SU-DHL-6 (cell line): ENCODE measurements around the gene TMIGD1.
"Not testable (repeated sequence)": the region's sequence is repeated elsewhere in the genome, so short reads cannot be mapped to it uniquely, and the experiment has no call there.

Source experiments
- H2AFZ ChIP-seq: fragments of 200-600 bp; sonication (generic); 2 replicates; pipeline ENCODE4 v1.6.1; 2014; ENCODE audit warnings: low read depth, mild to moderate bottlenecking, moderate library complexity, mixed read lengths, antibody characterized with exemption, low read length; ENCODE audit not compliant: severe bottlenecking
- H3F3A ChIP-seq: fragments of 200-600 bp; shearing (Covaris generic); 2 replicates; pipeline ENCODE4 v1.6.0; 2016; ENCODE audit warnings: antibody characterized with exemption, mild to moderate bottlenecking; ENCODE audit not compliant: insufficient read depth
- H3K27ac ChIP-seq: fragments of 200-600 bp; sonication (generic); 2 replicates; pipeline ENCODE4 v1.5.1; 2016; ENCODE audit warnings: low read depth, mild to moderate bottlenecking, low read length, moderate library complexity, mixed read lengths
- H3K27me3 ChIP-seq: fragments of 200-600 bp; sonication (generic), shearing (Covaris generic); 2 replicates; pipeline ENCODE4 v1.6.0; 2014; ENCODE audit warnings: mild to moderate bottlenecking, low read length
- H3K36me3 ChIP-seq: fragments of 200-600 bp; sonication (generic); 2 replicates; pipeline ENCODE4 v1.6.1; 2014; ENCODE audit warnings: mild to moderate bottlenecking, low read length, mixed read lengths
- H3K4me2 ChIP-seq: fragments of 300-600, 200-600 bp; shearing (Covaris generic), sonication (generic); 2 replicates; pipeline ENCODE4 v1.6.0; 2014; ENCODE audit warnings: low read length, low read depth, mild to moderate bottlenecking; ENCODE audit not compliant: poor library complexity, severe bottlenecking
- H3K4me3 ChIP-seq: fragments of 200-600 bp; sonication (generic); 2 replicates; pipeline ENCODE4 v1.5.1; 2014; ENCODE audit warnings: antibody characterized with exemption, low read length, mild to moderate bottlenecking, mixed read lengths; ENCODE audit not compliant: insufficient read depth, poor library complexity, severe bottlenecking
- H3K79me2 ChIP-seq: fragments of 200-600 bp; sonication (generic); 2 replicates; pipeline ENCODE4 v1.6.1; 2014; ENCODE audit warnings: mild to moderate bottlenecking, low read length, moderate library complexity; ENCODE audit not compliant: insufficient read depth
- H3K9ac ChIP-seq: fragments of 200-600 bp; sonication (generic); 2 replicates; pipeline ENCODE4 v1.7.0; 2014; ENCODE audit warnings: mild to moderate bottlenecking, low read length
- H3K9me2 ChIP-seq: fragments of 200-600 bp; sonication (generic); replicated peaks from 2 replicates; pipeline ENCODE4 v1.6.1; 2014; ENCODE audit warnings: low read length; ENCODE audit not compliant: insufficient read depth
- H3K9me3 ChIP-seq: fragments of 200-600 bp; sonication (generic); 2 replicates; pipeline ENCODE4 v1.6.1; 2014; ENCODE audit warnings: low read length, mixed read lengths; ENCODE audit not compliant: insufficient read depth
- H4K20me1 ChIP-seq: fragments of 200-600 bp; sonication (generic); 2 replicates; pipeline ENCODE4 v1.6.1; 2014; ENCODE audit warnings: low read depth, mild to moderate bottlenecking, antibody characterized with exemption, low read length, moderate library complexity, mixed read lengths
- CTCF ChIP-seq: fragments of 200-600 bp; sonication (generic); IDR thresholded peaks from one replicate; pipeline ENCODE4 v1.5.1; 2017; ENCODE audit warnings: antibody characterized with exemption, mild to moderate bottlenecking, low read length, moderate library complexity; ENCODE audit not compliant: insufficient read depth, poor library complexity, severe bottlenecking
- EZH2phosphoT487 ChIP-seq: fragments of 200-600 bp; sonication (generic), shearing (Covaris generic); conservative IDR thresholded peaks from 2 replicates; pipeline ENCODE4 v1.6.1; 2018; ENCODE audit warnings: mild to moderate bottlenecking, antibody characterized with exemption, low read length, moderate library complexity, mixed read lengths

TMIGD1 gene

DNA sequence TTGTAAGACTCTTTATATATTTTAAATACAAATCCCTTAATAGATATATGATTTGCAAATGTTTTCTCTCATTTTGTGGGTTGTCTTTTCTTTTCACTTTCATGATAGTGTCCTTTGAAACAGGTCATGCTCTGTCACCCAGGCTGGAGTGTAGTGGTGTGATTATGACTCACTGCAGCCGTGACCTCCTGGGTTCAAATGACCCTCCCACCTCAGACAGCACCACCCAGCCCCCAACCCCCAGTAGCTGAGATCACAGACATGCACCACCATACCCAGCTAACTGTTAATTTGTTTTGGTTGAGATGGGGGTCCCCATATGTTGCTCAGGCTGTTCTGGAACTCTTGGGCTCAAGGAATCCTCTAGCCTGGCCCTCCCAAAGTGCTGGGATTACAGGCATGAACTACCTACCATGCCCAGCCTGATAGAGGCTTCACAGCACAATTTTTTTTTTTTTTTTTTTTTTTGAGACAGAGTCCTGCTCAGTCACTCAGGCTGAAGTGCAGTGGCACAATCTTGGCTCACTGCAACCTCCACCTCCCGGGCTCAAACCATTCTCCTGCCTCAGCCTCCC, 18.5 kb upstream of the TMIGD1 start:
- TF ChIP-seq CTCF: no peak
- TF ChIP-seq EZH2phosphoT487: no peak
- Histone ChIP-seq H3K4me2 (no peak overlapping the region), H3K27ac (no peak overlapping the region), H3F3A (no peaks in the 10 kb centered on the region), H3K9me3 (no peaks in the 10 kb centered on the region), H3K9me2 (no peaks in the 10 kb centered on the region), H3K79me2 (no peaks in the 10 kb centered on the region), H3K27me3 (no peaks in the 10 kb centered on the region), H2AFZ (no peak overlapping the region), H3K36me3 (no peaks in the 10 kb centered on the region), H3K4me3 (no peak overlapping the region), H4K20me1 (no peaks in the 10 kb centered on the region), H3K9ac (no peak overlapping the region)

GRCh38 chr17:30351735-30352134, 17.9 kb upstream of the TMIGD1 start:
- Histone ChIP-seq H2AFZ (no peak overlapping the region), H3K36me3 (no peaks in the 10 kb centered on the region), H3K27ac (no peak overlapping the region), H3K9ac (no peak overlapping the region), H4K20me1 (no peaks in the 10 kb centered on the region), H3K9me2 (no peaks in the 10 kb centered on the region), H3K9me3 (no peaks in the 10 kb centered on the region), H3K79me2 (no peaks in the 10 kb centered on the region), H3K4me2 (no peak overlapping the region), H3F3A (no peaks in the 10 kb centered on the region), H3K27me3 (no peaks in the 10 kb centered on the region), H3K4me3 (no peak overlapping the region)
- TF ChIP-seq EZH2phosphoT487: no peak
- TF ChIP-seq CTCF: no peak

GRCh38 chr17:30351263-30351662, 17.4 kb upstream of the TMIGD1 start:
- not testable (repeated sequence) for H3K27ac ChIP-seq, H4K20me1 ChIP-seq, H3K36me3 ChIP-seq, H3K9ac ChIP-seq, H3F3A ChIP-seq, H3K79me2 ChIP-seq, H3K4me2 ChIP-seq, H3K27me3 ChIP-seq, H2AFZ ChIP-seq, H3K9me3 ChIP-seq, H3K9me2 ChIP-seq, H3K4me3 ChIP-seq

GRCh38 chr17:30349252-30349651, 15.4 kb upstream of the TMIGD1 start:
- no peaks in the 10 kb centered on the region for H3K36me3 ChIP-seq
- no peaks in the 10 kb centered on the region for H3K9me3 ChIP-seq
- no peak overlapping the region for H3K27ac ChIP-seq
- no peaks in the 10 kb centered on the region for H3K79me2 ChIP-seq
- H2AFZ ChIP-seq: no peak overlapping the region
- no peak for TF ChIP-seq EZH2phosphoT487
- no peak for TF ChIP-seq CTCF
- H3K9ac ChIP-seq: no peak overlapping the region
- no peaks in the 10 kb centered on the region for H3F3A ChIP-seq
- no peaks in the 10 kb centered on the region for H4K20me1 ChIP-seq
- H3K4me2 ChIP-seq: no peak overlapping the region
- no peaks in the 10 kb centered on the region for H3K27me3 ChIP-seq
- no peak overlapping the region for H3K4me3 ChIP-seq
- H3K9me2 ChIP-seq: no peaks in the 10 kb centered on the region
